OCI-LY1 (cell line): ENCODE results near the gene ZSWIM4.
"Not testable (repeated sequence)": the region's sequence is repeated elsewhere in the genome, so short reads cannot be mapped to it uniquely, and the experiment has no call there.

ENCODE experiments used
- H2AFZ ChIP-seq: fragments of 200-600 bp; sonication (generic), shearing (Covaris generic); 2 replicates; pipeline ENCODE4 v1.6.0; 2014; ENCODE audit warnings: antibody characterized with exemption, mild to moderate bottlenecking, low read length
- H3F3A ChIP-seq: fragments of 200-600 bp; sonication (generic), shearing (Covaris generic); 2 replicates; pipeline ENCODE4 v1.6.0; 2014; ENCODE audit warnings: mild to moderate bottlenecking, antibody characterized with exemption, low read length, moderate library complexity; ENCODE audit not compliant: insufficient read depth
- H3K27ac ChIP-seq: fragments of 200-600 bp; sonication (generic); 2 replicates; pipeline ENCODE4 v1.5.1; 2014; ENCODE audit warnings: low read length, mixed run types, mild to moderate bottlenecking, low read depth; ENCODE audit not compliant: poor library complexity, severe bottlenecking
- H3K27me3 ChIP-seq: fragments of 200-600 bp; sonication (generic); 2 replicates; pipeline ENCODE4 v1.6.0; 2014; ENCODE audit warnings: antibody characterized with exemption, mild to moderate bottlenecking, low read length, moderate library complexity; ENCODE audit not compliant: insufficient read depth
- H3K36me3 ChIP-seq: fragments of 200-600 bp; sonication (generic); 2 replicates; pipeline ENCODE4 v1.6.1; 2014; ENCODE audit warnings: mild to moderate bottlenecking, antibody characterized with exemption, low read length, moderate library complexity, mixed read lengths; ENCODE audit not compliant: insufficient read depth
- H3K4me1 ChIP-seq: fragments of 200-600 bp; sonication (generic); 2 replicates; pipeline ENCODE4 v1.5.1; 2014; ENCODE audit warnings: mild to moderate bottlenecking, low read length, moderate library complexity; ENCODE audit not compliant: insufficient read depth, severe bottlenecking
- H3K4me2 ChIP-seq: fragments of 200-600 bp; sonication (generic), shearing (Covaris generic); 2 replicates; pipeline ENCODE4 v1.6.1; 2014; ENCODE audit warnings: low read length
- H3K4me3 ChIP-seq: fragments of 200-600 bp; sonication (generic); 2 replicates; pipeline ENCODE4 v1.5.1; 2014; ENCODE audit warnings: low read length, low read depth, mild to moderate bottlenecking, mixed read lengths; ENCODE audit not compliant: poor library complexity, severe bottlenecking
- H3K79me2 ChIP-seq: fragments of 200-600 bp; shearing (Covaris generic); 2 replicates; pipeline ENCODE4 v1.6.1; 2016; ENCODE audit warnings: mixed run types, low read length, mixed read lengths; ENCODE audit not compliant: insufficient read depth
- H3K9ac ChIP-seq: fragments of 200-600 bp; sonication (generic), shearing (Covaris generic); 2 replicates; pipeline ENCODE4 v1.6.1; 2014; ENCODE audit warnings: mild to moderate bottlenecking, low read length, mixed read lengths
- H3K9me2 ChIP-seq: fragments of 200-600 bp; sonication (generic), shearing (Covaris generic); 2 replicates; pipeline ENCODE4 v1.6.1; 2014; ENCODE audit warnings: low read depth, mild to moderate bottlenecking, low read length, mixed read lengths
- H3K9me3 ChIP-seq: fragments of 200-600 bp; shearing (Covaris generic); 2 replicates; pipeline ENCODE4 v1.6.1; 2014; ENCODE audit warnings: low read length, mixed read lengths
- H4K20me1 ChIP-seq: fragments of 200-600 bp; sonication (generic), shearing (Covaris generic); 2 replicates; pipeline ENCODE4 v1.6.0; 2016; ENCODE audit warnings: mild to moderate bottlenecking, low read length; ENCODE audit not compliant: insufficient read depth
- CTCF ChIP-seq: fragments of 200-600 bp; sonication (generic), shearing (Covaris generic); IDR thresholded peaks from 2 replicates; pipeline ENCODE4 v1.5.1; 2017; ENCODE audit warnings: mild to moderate bottlenecking, antibody characterized with exemption, low read length, moderate library complexity, mixed read lengths
- EZH2 ChIP-seq: fragments of 200-600 bp; sonication (generic), shearing (Covaris generic); IDR thresholded peaks from 2 replicates; pipeline ENCODE4 v1.8.0; 2017; ENCODE audit warnings: borderline replicate concordance, mixed run types, mild to moderate bottlenecking, antibody characterized with exemption, low read length, moderate library complexity, mixed read lengths

The ZSWIM4 gene

GRCh38 chr19:13788991-13789390 lies 6.3 kb upstream of the ZSWIM4 start:
- Histone ChIP-seq H3K27me3 (no peaks in the 10 kb centered on the region), H3K27ac (peak overlapping the region; percentile 14), H2AFZ (no peak overlapping the region), H3K9me3 (no peaks in the 10 kb centered on the region), H3K36me3 (no peaks in the 10 kb centered on the region), H3K4me3 (no peak overlapping the region), H3K9me2 (no peaks in the 10 kb centered on the region), H3K9ac (no peak overlapping the region), H3K79me2 (no peaks in the 10 kb centered on the region), H4K20me1 (no peaks in the 10 kb centered on the region), H3F3A (no peaks in the 10 kb centered on the region), H3K4me2 (no peak overlapping the region), H3K4me1 (peaks cover 37% of the 10 kb centered on the region)
- TF ChIP-seq EZH2 = no peak
- no peak for TF ChIP-seq CTCF

- Histone ChIP-seq H2AFZ (no peak overlapping the region), H4K20me1 (no peaks in the 10 kb centered on the region), H3F3A (no peaks in the 10 kb centered on the region), H3K9me3 (no peaks in the 10 kb centered on the region), H3K4me2 (no peak overlapping the region), H3K79me2 (no peaks in the 10 kb centered on the region), H3K4me3 (no peak overlapping the region), H3K36me3 (no peaks in the 10 kb centered on the region), H3K9me2 (no peaks in the 10 kb centered on the region), H3K4me1 (peaks cover 31% of the 10 kb centered on the region), H3K27me3 (no peaks in the 10 kb centered on the region), H3K27ac (no peak overlapping the region), H3K9ac (no peak overlapping the region)
- TF ChIP-seq CTCF (no peak), EZH2 (no peak)
Observed at GRCh38 chr19:13790354-13790753, 4.9 kb upstream of the ZSWIM4 start.

- H3F3A ChIP-seq, H3K9me2 ChIP-seq, H3K9ac ChIP-seq, H4K20me1 ChIP-seq, H3K27ac ChIP-seq, H3K9me3 ChIP-seq, H3K4me3 ChIP-seq, H2AFZ ChIP-seq, H3K27me3 ChIP-seq, H3K4me2 ChIP-seq, H3K79me2 ChIP-seq, H3K36me3 ChIP-seq: not testable (repeated sequence)
- H3K4me1 ChIP-seq = peaks cover 28% of the 10 kb centered on the region
Observed at GRCh38 chr19:13793317-13793716, 1.9 kb upstream of the ZSWIM4 start.

GRCh38 chr19:13794398-13794756 lies 866 bp upstream of the ZSWIM4 start:
- Histone ChIP-seq H3K9me3 (no peaks in the 10 kb centered on the region), H3K4me3 (peak overlapping the region; percentile 66), H3K9ac (peak overlapping the region; percentile 47; the same call in 1 of the 2 replicates), H3K27ac (no peak overlapping the region), H3F3A (no peaks in the 10 kb centered on the region), H2AFZ (no peak overlapping the region), H3K79me2 (no peaks in the 10 kb centered on the region), H4K20me1 (no peaks in the 10 kb centered on the region), H3K4me1 (peaks cover 19% of the 10 kb centered on the region), H3K36me3 (no peaks in the 10 kb centered on the region), H3K9me2 (no peaks in the 10 kb centered on the region), H3K27me3 (no peaks in the 10 kb centered on the region), H3K4me2 (peak overlapping the region; percentile 80)
- TF ChIP-seq CTCF = no peak
- TF ChIP-seq EZH2 = no peak
